Activated CD8-positive, alpha-beta memory T cell treated with anti-CD3 and anti-CD28 coated beads for 4 hours (primary cell): Measurements from ENCODE around the gene OR6S1.
"Not testable (repeated sequence)": the region's sequence is repeated elsewhere in the genome, so short reads cannot be mapped to it uniquely, and the experiment has no call there.

ENCODE experiments used
- DNase-seq, 2 donors: peaks; one replicate each; pipeline ENCODE4 v3.0.0-alpha.2; 2020; ENCODE audit warnings: low read depth in 2 of 2

The OR6S1 gene

GRCh38 chr14:20668969-20669368, 27.5 kb upstream of the OR6S1 start:
- no peak for DNase-seq

GRCh38 chr14:20667957-20668356, 26.5 kb upstream of the OR6S1 start:
- DNase-seq = no peak

- not testable (repeated sequence) for DNase-seq
Measured at GRCh38 chr14:20666400-20666961, 25.0 kb upstream of the OR6S1 start.

GRCh38 chr14:20662968-20663732, 21.7 kb upstream of the OR6S1 start:
- DNase-seq = peak; percentile 42 to 45

GRCh38 chr14:20661197-20661596, 19.7 kb upstream of the OR6S1 start:
- no peak for DNase-seq

GRCh38 chr14:20659813-20660395, 18.4 kb upstream of the OR6S1 start:
- DNase-seq = no peak

GRCh38 chr14:20659336-20659735, 17.8 kb upstream of the OR6S1 start:
- no peak for DNase-seq

GRCh38 chr14:20658246-20658645, 16.8 kb upstream of the OR6S1 start:
- DNase-seq = no peak

- no peak for DNase-seq
Measured at GRCh38 chr14:20657216-20658211, 16.0 kb upstream of the OR6S1 start.

GRCh38 chr14:20656274-20656673, 14.8 kb upstream of the OR6S1 start:
- no peak for DNase-seq

- no peak for DNase-seq
Measured at GRCh38 chr14:20655851-20656250, 14.4 kb upstream of the OR6S1 start.

GRCh38 chr14:20652996-20653975, 11.8 kb upstream of the OR6S1 start:
- DNase-seq = no peak

- DNase-seq = no peak
Measured at GRCh38 chr14:20645481-20645880, 4.0 kb upstream of the OR6S1 start.

GRCh38 chr14:20644520-20644919, 3.0 kb upstream of the OR6S1 start:
- DNase-seq = no peak

- DNase-seq = not testable (repeated sequence)
Measured at GRCh38 chr14:20642755-20643154, 1.3 kb upstream of the OR6S1 start.

GRCh38 chr14:20642182-20642581, 691 bp upstream of the OR6S1 start:
- no peak for DNase-seq

GRCh38 chr14:20632831-20633691, 8.4 kb downstream of the OR6S1 start:
- no peak for DNase-seq

GRCh38 chr14:20632448-20632830, 9.1 kb downstream of the OR6S1 start:
- DNase-seq = no peak

GRCh38 chr14:20631880-20632389, 9.6 kb downstream of the OR6S1 start:
- DNase-seq = no peak
